HepG2 (cell line): Measurements from ENCODE around the gene TMEM255B. TPM values are rescaled to one million over a fixed set of nuclear protein-coding genes. Genes with fewer than 3 reads are reported as not detected.

Experiments
- ATAC-seq: fragments of 200-7000 bp; cut with Tn5 transposase; 3 replicates; pipeline ENCODE4 v1.9.1; 2020; ENCODE audit warnings: mild to moderate bottlenecking, moderate library complexity
- BruUV-seq: library from RNA; stranded (reverse); fragments of 400-500 nt; replicated peaks from 2 replicates; lab custom pipeline; 2021; lab: Mats Ljungman, UMichigan
- CTCF ChIA-PET: fragments of 300-600 bp; formaldehyde crosslinking; extraction: SDS; loops from one replicate; lab custom pipeline; 2021; ENCODE audit warnings: low total read pairs, inconsistent platforms, low intra/inter-chr PET ratio; lab: Yijun Ruan, JAX
- POLR2A ChIA-PET: fragments of 350-600 bp; sonication (Branson Sonifier 250); formaldehyde crosslinking; loops from one replicate; lab custom pipeline; 2020; ENCODE audit warnings: antibody characterized with exemption, inconsistent platforms; lab: Yijun Ruan, JAX
- DNase-seq: peaks from one replicate; pipeline ENCODE4 v3.0.0-alpha.2; 2015; ENCODE audit warnings: low spot score
- FAIRE-seq: peaks from 3 replicates; lab custom pipeline; 2011; peaks lifted over from hg19 to GRCh38; lab: Jason Lieb, UNC
- H2AFZ ChIP-seq: one replicate; pipeline ENCODE4 v1.6.1; 2011; ENCODE audit warnings: low read length, inconsistent platforms
- H3K27ac ChIP-seq: fragments of 300-600 bp; 3 replicates; pipeline ENCODE4 v1.8.0; 2011; ENCODE audit warnings: mixed run types, mild to moderate bottlenecking, mixed read lengths, low read length, inconsistent platforms; ENCODE audit not compliant: insufficient read depth; ENCODE audit errors: extremely low read length
- H3K27me3 ChIP-seq, 2 experiments: fragments of 200-600 bp in 1 of 2; 2 replicates in 1 of 2; 3 replicates in 1 of 2; pipeline versions ENCODE4 v1.6.0 to v1.8.0; 2011; ENCODE audit warnings: low read length in 2 of 2, mild to moderate bottlenecking in 2 of 2, moderate library complexity in 2 of 2, inconsistent platforms in 1 of 2; ENCODE audit not compliant: insufficient read depth in 2 of 2, control insufficient read depth in 1 of 2
- H3K36me3 ChIP-seq, 2 experiments: fragments of 200-600 bp in 1 of 2; replicated peaks in 1 of 2; 2 replicates in 1 of 2; 3 replicates in 1 of 2; pipeline versions ENCODE4 v1.5.1 to v1.8.0; 2011; ENCODE audit warnings: low read length in 2 of 2, inconsistent platforms in 1 of 2; ENCODE audit not compliant: insufficient read depth in 2 of 2, control insufficient read depth in 1 of 2
- H3K4me1 ChIP-seq: 2 replicates; pipeline ENCODE4 v1.5.1; 2012; ENCODE audit warnings: low read length, inconsistent platforms; ENCODE audit not compliant: insufficient read depth
- H3K4me2 ChIP-seq: 2 replicates; pipeline ENCODE4 v1.6.0; 2011; ENCODE audit warnings: low read depth, low read length, inconsistent platforms
- H3K4me3 ChIP-seq, 3 experiments: fragments of 200-600 bp in 1 of 3; sonication (generic), shearing (Covaris generic) in 1 of 3; replicated peaks in 1 of 3; 2 replicates each; pipeline ENCODE4 v1.5.1; 2011 to 2016; ENCODE audit warnings: low read length in 3 of 3, inconsistent platforms in 2 of 3, low read depth in 2 of 3, mild to moderate bottlenecking in 2 of 3, control low read depth in 1 of 3, mixed read lengths in 1 of 3; ENCODE audit not compliant: insufficient read depth in 1 of 3
- H3K79me2 ChIP-seq: one replicate; pipeline ENCODE4 v1.6.1; 2011; ENCODE audit warnings: low read length, inconsistent platforms; ENCODE audit not compliant: insufficient read depth
- H3K9ac ChIP-seq: 2 replicates; pipeline ENCODE4 v1.6.0; 2011; ENCODE audit warnings: mild to moderate bottlenecking, low read depth, low read length, inconsistent platforms; ENCODE audit not compliant: insufficient read depth
- H3K9me3 ChIP-seq: 2 replicates; pipeline ENCODE4 v1.5.1; 2012; ENCODE audit warnings: mild to moderate bottlenecking, low read length
- H4K20me1 ChIP-seq: 2 replicates; pipeline ENCODE4 v1.6.0; 2011; ENCODE audit warnings: inconsistent platforms, mild to moderate bottlenecking, low read length, moderate library complexity; ENCODE audit not compliant: insufficient read depth
- ELF3 ChIP-seq: IDR thresholded peaks from 2 replicates; pipeline ENCODE4 v1.6.1; 2016; ENCODE audit warnings: missing genetic modification reagents, missing compliant biosample characterization
- ETV6 ChIP-seq: sonication (generic); formaldehyde crosslinking; conservative IDR thresholded peaks from 2 replicates; pipeline ENCODE4 v1.4.0; 2020; ENCODE audit warnings: missing genetic modification reagents
- FOXO1 ChIP-seq: sonication (generic); formaldehyde crosslinking; IDR thresholded peaks from 2 replicates; pipeline ENCODE4 v1.4.0; 2020; ENCODE audit warnings: missing genetic modification reagents
- NR2F1 ChIP-seq, 2 experiments: fragments of 450-650 bp in 1 of 2; formaldehyde crosslinking in 1 of 2; IDR thresholded peaks; 2 replicates each; pipeline versions ENCODE4 v1.5.0 to v1.6.1; 2016 to 2020; ENCODE audit warnings: mild to moderate bottlenecking in 1 of 2, missing compliant biosample characterization in 1 of 2, missing genetic modification reagents in 1 of 2, moderate library complexity in 1 of 2
- TBP ChIP-seq: sonication (generic); formaldehyde crosslinking; IDR thresholded peaks from 2 replicates; pipeline ENCODE4 v1.5.0; 2020; ENCODE audit warnings: missing genetic modification reagents
- ZNF263 ChIP-seq: sonication (generic); formaldehyde crosslinking; IDR thresholded peaks from 2 replicates; pipeline ENCODE4 v1.4.0; 2020; ENCODE audit warnings: missing genetic modification reagents
- ZNF296 ChIP-seq: sonication (generic); formaldehyde crosslinking; conservative IDR thresholded peaks from 2 replicates; pipeline ENCODE4 v1.5.0; 2020; ENCODE audit warnings: mild to moderate bottlenecking, missing genetic modification reagents
- ZNF460 ChIP-seq: sonication (generic); formaldehyde crosslinking; IDR thresholded peaks from 2 replicates; pipeline ENCODE4 v1.5.1; 2020; ENCODE audit warnings: missing genetic modification reagents, mild to moderate bottlenecking, borderline replicate concordance
- ZNF747 ChIP-seq: sonication (generic); formaldehyde crosslinking; IDR thresholded peaks from 2 replicates; pipeline ENCODE4 v1.8.1; 2023; ENCODE audit warnings: missing genetic modification reagents, mild to moderate bottlenecking, borderline replicate concordance
- WGBS: methylation state at CpG from one replicate; pipeline ENCODE4 v1.1.6; 2017; ENCODE audit warnings: low lambda C conversion rate; 5-methylcytosine and 5-hydroxymethylcytosine counted together
- in situ Hi-C: cut with HindIII; loops from 2 replicates; pipeline ENCODE4 v1.10.0; 2017; ENCODE audit warnings: low pct_unique_long_range_greater_than_20kb; ENCODE audit not compliant: extremely low pct_ligation_motif_present
- intact Hi-C: fragments of 100-400 bp; cut with micrococcal nuclease; formaldehyde crosslinking; loops from one replicate; pipeline ENCODE4 v1.10.0; 2022; ENCODE audit not compliant: unreplicated experiment
- polyA plus RNA-seq, 8 experiments: library from polyadenylated mRNA; depleted of rRNA in 3 of 8; stranded (reverse) in 7 of 8; unstranded in 1 of 8; fragments of >200 nt; fragmentation: Illumina TruSeq in 4 of 8; extraction: Trizol in 4 of 8; gene quantifications; 2 replicates each; pipeline versions ENCODE4 v1.2.1 to v1.2.3, GENCODE V29; 2011 to 2016; ENCODE audit warnings: low read depth in 4 of 8, missing spikeins in 1 of 8, mixed read lengths in 1 of 8; ENCODE audit not compliant: insufficient read depth in 1 of 8
- total RNA-seq, 5 experiments: library from RNA; depleted of rRNA; stranded (reverse); fragments of >200 nt; fragmentation: Illumina TruSeq; extraction: Trizol; gene quantifications; 2 replicates each; pipeline ENCODE4 v1.2.3, GENCODE V29; 2016; ENCODE audit warnings: low read depth in 1 of 5
- TF ChIP-seq, protein P1 (sequence below): IDR thresholded peaks from 2 replicates; pipeline ENCODE4 v1.6.1; 2016; ENCODE audit warnings: low read depth, missing genetic modification reagents, missing compliant biosample characterization
- TF ChIP-seq, protein P2 (sequence below): sonication (generic); formaldehyde crosslinking; conservative IDR thresholded peaks from 2 replicates; pipeline ENCODE4 v1.8.0; 2022; ENCODE audit warnings: mild to moderate bottlenecking, moderate library complexity, missing genetic modification reagents
- TF ChIP-seq, protein P3 (sequence below): sonication (generic); formaldehyde crosslinking; IDR thresholded peaks from 2 replicates; pipeline ENCODE4 v1.4.0; 2020; ENCODE audit warnings: low read depth, missing genetic modification reagents

The TMEM255B gene
- total and polyA plus RNA-seq, 2 of the 13 experiments (the other 11 are each of a cell fraction or from before 2014, with no cell fraction given), result not detected

DNA sequence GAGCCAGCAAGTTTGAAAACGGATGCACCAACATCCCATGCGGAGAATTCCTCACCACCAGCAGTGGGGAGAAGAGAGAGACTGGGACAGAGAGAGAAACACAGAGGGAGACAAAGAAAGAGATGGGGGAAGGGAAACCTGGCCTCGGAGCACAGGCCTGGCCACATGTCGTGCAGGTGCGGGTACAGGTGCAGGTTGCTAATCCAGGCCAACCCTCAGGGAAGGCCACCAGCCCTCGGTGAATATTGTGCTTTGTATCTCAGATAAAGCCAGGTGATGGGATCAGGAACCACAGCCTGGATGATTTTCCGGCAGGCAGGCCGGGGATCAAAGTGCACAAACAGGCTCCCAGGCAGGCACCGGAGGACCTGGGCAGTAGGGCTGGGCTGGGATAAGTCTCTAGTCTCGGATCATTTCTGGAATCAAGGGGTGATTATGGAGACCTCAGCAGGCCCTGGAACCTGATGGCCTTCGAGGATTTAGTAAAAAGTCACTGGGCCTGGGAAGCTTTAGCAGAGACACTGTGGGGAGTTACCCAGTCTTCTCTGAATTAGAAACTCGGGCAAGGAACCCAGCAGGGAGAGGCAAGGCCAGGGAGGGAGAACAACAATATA is 101.1 kb downstream of the TMEM255B start:
- H3K9ac ChIP-seq, result no peak overlapping the region
- DNase-seq (peak; percentile 34), FAIRE-seq (peak; percentile 54), ATAC-seq (peak; percentile 78)
- 16% methylated on average over 8 of the region's 12 CpGs for WGBS
- no peaks in the 10 kb centered on the region for H3K79me2 ChIP-seq
- H3K36me3 ChIP-seq, result no peaks in the 10 kb centered on the region
- no peak overlapping the region for H2AFZ ChIP-seq
- H3K9me3 ChIP-seq, result no peaks in the 10 kb centered on the region
- POLR2A ChIA-PET, result no interaction called here
- intact Hi-C loops (no loop called here), in situ Hi-C loops (no loop called here)
- no peaks in the 10 kb centered on the region for H4K20me1 ChIP-seq
- peak overlapping the region; percentile 44 for H3K4me2 ChIP-seq
- CTCF ChIA-PET, result no interaction called here
- no peak overlapping the region for H3K27ac ChIP-seq
- peak overlapping the region in 1 of 3 experiments; percentile 34; a peak in 2 of 6 replicates for H3K4me3 ChIP-seq
- peaks cover 51% of the 10 kb centered on the region for H3K4me1 ChIP-seq
- no TSS peak for BruUV-seq
- peaks cover 2 to 9% of the 10 kb centered on the region in 2 experiments; a peak in 4 of 5 replicates for H3K27me3 ChIP-seq
- TF ChIP-seq FOXO1 (CRISPR knock-in tag) (no peak), TBP (no peak), NR2F1 (CRISPR knock-in tag; IDR thresholded peaks at IDR 0.05) (no peak), ZNF460 (CRISPR knock-in tag) (no peak), ZNF263 (CRISPR knock-in tag) (no peak), ELF3 (CRISPR knock-in tag) (0 out of 2 replicates have a peak, but pooled peaks have one; percentile 29), ZNF747 (CRISPR knock-in tag) (no peak), ETV6 (CRISPR knock-in tag) (no peak), ZNF296 (CRISPR knock-in tag) (no peak)
- TF ChIP-seq, protein P1, sequence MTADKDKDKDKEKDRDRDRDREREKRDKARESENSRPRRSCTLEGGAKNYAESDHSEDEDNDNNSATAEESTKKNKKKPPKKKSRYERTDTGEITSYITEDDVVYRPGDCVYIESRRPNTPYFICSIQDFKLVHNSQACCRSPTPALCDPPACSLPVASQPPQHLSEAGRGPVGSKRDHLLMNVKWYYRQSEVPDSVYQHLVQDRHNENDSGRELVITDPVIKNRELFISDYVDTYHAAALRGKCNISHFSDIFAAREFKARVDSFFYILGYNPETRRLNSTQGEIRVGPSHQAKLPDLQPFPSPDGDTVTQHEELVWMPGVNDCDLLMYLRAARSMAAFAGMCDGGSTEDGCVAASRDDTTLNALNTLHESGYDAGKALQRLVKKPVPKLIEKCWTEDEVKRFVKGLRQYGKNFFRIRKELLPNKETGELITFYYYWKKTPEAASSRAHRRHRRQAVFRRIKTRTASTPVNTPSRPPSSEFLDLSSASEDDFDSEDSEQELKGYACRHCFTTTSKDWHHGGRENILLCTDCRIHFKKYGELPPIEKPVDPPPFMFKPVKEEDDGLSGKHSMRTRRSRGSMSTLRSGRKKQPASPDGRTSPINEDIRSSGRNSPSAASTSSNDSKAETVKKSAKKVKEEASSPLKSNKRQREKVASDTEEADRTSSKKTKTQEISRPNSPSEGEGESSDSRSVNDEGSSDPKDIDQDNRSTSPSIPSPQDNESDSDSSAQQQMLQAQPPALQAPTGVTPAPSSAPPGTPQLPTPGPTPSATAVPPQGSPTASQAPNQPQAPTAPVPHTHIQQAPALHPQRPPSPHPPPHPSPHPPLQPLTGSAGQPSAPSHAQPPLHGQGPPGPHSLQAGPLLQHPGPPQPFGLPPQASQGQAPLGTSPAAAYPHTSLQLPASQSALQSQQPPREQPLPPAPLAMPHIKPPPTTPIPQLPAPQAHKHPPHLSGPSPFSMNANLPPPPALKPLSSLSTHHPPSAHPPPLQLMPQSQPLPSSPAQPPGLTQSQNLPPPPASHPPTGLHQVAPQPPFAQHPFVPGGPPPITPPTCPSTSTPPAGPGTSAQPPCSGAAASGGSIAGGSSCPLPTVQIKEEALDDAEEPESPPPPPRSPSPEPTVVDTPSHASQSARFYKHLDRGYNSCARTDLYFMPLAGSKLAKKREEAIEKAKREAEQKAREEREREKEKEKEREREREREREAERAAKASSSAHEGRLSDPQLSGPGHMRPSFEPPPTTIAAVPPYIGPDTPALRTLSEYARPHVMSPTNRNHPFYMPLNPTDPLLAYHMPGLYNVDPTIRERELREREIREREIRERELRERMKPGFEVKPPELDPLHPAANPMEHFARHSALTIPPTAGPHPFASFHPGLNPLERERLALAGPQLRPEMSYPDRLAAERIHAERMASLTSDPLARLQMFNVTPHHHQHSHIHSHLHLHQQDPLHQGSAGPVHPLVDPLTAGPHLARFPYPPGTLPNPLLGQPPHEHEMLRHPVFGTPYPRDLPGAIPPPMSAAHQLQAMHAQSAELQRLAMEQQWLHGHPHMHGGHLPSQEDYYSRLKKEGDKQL, result no peak
- TF ChIP-seq, protein P2, sequence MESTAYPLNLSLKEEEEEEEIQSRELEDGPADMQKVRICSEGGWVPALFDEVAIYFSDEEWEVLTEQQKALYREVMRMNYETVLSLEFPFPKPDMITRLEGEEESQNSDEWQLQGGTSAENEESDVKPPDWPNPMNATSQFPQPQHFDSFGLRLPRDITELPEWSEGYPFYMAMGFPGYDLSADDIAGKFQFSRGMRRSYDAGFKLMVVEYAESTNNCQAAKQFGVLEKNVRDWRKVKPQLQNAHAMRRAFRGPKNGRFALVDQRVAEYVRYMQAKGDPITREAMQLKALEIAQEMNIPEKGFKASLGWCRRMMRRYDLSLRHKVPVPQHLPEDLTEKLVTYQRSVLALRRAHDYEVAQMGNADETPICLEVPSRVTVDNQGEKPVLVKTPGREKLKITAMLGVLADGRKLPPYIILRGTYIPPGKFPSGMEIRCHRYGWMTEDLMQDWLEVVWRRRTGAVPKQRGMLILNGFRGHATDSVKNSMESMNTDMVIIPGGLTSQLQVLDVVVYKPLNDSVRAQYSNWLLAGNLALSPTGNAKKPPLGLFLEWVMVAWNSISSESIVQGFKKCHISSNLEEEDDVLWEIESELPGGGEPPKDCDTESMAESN (CRISPR knock-in tag), result 0 out of 2 replicates have a peak, but pooled peaks have one; percentile 31
- TF ChIP-seq, protein P3, sequence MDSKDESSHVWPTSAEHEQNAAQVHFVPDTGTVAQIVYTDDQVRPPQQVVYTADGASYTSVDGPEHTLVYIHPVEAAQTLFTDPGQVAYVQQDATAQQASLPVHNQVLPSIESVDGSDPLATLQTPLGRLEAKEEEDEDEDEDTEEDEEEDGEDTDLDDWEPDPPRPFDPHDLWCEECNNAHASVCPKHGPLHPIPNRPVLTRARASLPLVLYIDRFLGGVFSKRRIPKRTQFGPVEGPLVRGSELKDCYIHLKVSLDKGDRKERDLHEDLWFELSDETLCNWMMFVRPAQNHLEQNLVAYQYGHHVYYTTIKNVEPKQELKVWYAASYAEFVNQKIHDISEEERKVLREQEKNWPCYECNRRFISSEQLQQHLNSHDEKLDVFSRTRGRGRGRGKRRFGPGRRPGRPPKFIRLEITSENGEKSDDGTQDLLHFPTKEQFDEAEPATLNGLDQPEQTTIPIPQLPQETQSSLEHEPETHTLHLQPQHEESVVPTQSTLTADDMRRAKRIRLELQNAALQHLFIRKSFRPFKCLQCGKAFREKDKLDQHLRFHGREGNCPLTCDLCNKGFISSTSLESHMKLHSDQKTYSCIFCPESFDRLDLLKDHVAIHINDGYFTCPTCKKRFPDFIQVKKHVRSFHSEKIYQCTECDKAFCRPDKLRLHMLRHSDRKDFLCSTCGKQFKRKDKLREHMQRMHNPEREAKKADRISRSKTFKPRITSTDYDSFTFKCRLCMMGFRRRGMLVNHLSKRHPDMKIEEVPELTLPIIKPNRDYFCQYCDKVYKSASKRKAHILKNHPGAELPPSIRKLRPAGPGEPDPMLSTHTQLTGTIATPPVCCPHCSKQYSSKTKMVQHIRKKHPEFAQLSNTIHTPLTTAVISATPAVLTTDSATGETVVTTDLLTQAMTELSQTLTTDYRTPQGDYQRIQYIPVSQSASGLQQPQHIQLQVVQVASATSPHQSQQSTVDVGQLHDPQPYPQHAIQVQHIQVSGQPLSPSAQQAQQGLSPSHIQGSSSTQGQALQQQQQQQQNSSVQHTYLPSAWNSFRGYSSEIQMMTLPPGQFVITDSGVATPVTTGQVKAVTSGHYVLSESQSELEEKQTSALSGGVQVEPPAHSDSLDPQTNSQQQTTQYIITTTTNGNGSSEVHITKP (CRISPR knock-in tag), result no peak
